ENCODE results near the gene CCDC88C. TPM values are rescaled to one million over a fixed set of nuclear protein-coding genes. Genes with fewer than 3 reads are reported as not detected.

Gene CCDC88C
- total RNA-seq, 2 donors from 2014 or later: 32.5 to 54.4 TPM

DNA sequence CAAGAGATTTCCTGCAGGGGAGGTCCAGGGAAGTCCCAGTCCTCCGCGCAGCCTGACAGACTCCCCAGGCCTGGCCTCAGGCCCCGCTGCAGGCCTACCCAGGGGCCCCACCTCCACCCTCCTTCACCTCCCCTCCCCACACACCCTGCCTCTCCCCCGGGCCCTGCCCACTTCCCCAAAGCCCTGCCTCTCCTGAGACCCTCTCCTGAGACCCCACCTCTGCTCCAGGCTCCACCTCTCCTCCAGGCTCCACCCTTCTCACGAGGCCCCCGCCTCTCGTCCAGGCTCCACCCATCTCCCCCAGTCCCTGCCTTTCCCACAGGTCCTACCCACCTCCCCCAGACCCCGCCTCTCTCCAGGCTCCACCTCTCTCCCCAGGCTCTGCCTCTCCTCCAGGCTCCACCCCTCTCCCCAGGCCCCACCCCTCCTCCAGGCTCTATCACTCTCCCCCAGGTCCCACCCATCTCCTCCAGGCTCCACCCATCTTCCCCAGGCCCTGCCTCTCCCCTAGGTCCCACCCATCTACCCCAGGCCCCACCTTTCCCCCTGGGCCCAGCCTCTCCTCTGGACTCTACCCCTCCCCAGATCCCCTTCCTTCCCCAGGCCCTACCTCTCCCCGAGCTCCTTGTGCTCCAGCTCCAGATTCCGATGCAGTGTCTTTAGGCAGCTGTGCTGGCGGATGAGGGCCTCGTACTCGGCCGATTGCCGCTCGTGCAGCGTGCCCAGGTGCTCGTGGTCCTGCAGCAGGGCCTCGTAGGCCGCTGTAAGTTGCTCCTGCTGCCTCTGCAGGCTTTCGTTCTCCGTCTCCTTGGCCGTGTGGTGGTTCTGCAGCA, 114.3 kb downstream of the CCDC88C start:
- intact Hi-C loops (cut with DNase I): no loop called here
- DNase-seq (ENCODE audit: low spot score): no peak

DNA sequence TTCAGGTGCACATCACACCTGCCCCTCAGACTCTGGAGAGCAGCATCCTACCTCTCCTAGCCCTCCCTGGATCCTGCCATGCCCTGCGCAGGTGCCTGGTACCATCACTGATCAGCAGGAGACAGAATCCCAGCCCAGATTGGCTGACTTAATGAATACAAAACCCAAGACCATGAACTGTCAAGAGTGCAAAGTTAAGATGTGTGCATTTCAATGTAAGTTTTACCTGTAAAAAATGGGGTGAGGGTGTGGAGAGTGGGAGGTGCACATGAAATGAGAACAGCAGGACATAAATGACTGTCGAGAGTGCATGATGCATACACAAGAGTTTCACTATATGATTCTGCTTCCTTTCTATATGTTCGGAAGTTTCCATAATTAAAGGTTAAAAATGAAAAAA, 115.2 kb downstream of the CCDC88C start:
- no peaks in the 10 kb centered on the region for H3K36me3 ChIP-seq
- 97% methylated on average over 3 of the region's 3 CpGs for WGBS
- intact Hi-C loops (cut with DNase I): no loop called here

More for the DNA sequence above, 114.3 kb downstream of the CCDC88C start:
- Histone ChIP-seq H3K9me3 (no peaks in the 10 kb centered on the region), H3K27ac (no peak overlapping the region), H3K4me3 (no peak overlapping the region), H3K36me3 (no peaks in the 10 kb centered on the region), H3K4me1 (replicated peaks) (no peaks in the 10 kb centered on the region), H3K27me3 (replicated peaks; ENCODE audit: insufficient read depth) (no peaks in the 10 kb centered on the region)
- no peak for TF ChIP-seq POLR2A (IDR thresholded peaks at IDR 0.05)
- TF ChIP-seq, protein P1, sequence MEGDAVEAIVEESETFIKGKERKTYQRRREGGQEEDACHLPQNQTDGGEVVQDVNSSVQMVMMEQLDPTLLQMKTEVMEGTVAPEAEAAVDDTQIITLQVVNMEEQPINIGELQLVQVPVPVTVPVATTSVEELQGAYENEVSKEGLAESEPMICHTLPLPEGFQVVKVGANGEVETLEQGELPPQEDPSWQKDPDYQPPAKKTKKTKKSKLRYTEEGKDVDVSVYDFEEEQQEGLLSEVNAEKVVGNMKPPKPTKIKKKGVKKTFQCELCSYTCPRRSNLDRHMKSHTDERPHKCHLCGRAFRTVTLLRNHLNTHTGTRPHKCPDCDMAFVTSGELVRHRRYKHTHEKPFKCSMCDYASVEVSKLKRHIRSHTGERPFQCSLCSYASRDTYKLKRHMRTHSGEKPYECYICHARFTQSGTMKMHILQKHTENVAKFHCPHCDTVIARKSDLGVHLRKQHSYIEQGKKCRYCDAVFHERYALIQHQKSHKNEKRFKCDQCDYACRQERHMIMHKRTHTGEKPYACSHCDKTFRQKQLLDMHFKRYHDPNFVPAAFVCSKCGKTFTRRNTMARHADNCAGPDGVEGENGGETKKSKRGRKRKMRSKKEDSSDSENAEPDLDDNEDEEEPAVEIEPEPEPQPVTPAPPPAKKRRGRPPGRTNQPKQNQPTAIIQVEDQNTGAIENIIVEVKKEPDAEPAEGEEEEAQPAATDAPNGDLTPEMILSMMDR (IDR thresholded peaks at IDR 0.05): no peak
- WGBS: 77% methylated on average over 23 of the region's 23 CpGs

GRCh38 chr14:91300957-91301356, 116.7 kb downstream of the CCDC88C start:
- TF ChIP-seq POLR2A (IDR thresholded peaks at IDR 0.05): no peak
- TF ChIP-seq POLR2AphosphoS5 (IDR thresholded peaks at IDR 0.05): no peak
- TF ChIP-seq, protein P1 (IDR thresholded peaks at IDR 0.05): no peak
- intact Hi-C loops (cut with DNase I): no loop called here

More for the DNA sequence above, 115.2 kb downstream of the CCDC88C start:
- Histone ChIP-seq H3K4me1 (replicated peaks) (no peaks in the 10 kb centered on the region), H3K4me3 (no peak overlapping the region), H3K27me3 (replicated peaks; ENCODE audit: insufficient read depth) (no peaks in the 10 kb centered on the region), H3K9me3 (no peaks in the 10 kb centered on the region), H3K27ac (no peak overlapping the region)
- TF ChIP-seq, protein P1 (IDR thresholded peaks at IDR 0.05): no peak
- TF ChIP-seq POLR2AphosphoS5 (IDR thresholded peaks at IDR 0.05) (no peak), POLR2A (IDR thresholded peaks at IDR 0.05) (no peak)
- DNase-seq (ENCODE audit: low spot score): no peak

GRCh38 chr14:91300283-91300895, 117.2 kb downstream of the CCDC88C start:
- no peaks in the 10 kb centered on the region for H3K36me3 ChIP-seq
- no peaks in the 10 kb centered on the region for H3K9me3 ChIP-seq
- H3K4me1 ChIP-seq (replicated peaks): no peaks in the 10 kb centered on the region
- intact Hi-C loops (cut with DNase I): no loop called here
- TF ChIP-seq, protein P1 (IDR thresholded peaks at IDR 0.05): no peak
- 75% methylated on average over 10 of the region's 10 CpGs for WGBS
- H3K4me3 ChIP-seq: no peak overlapping the region
- no peaks in the 10 kb centered on the region for H3K27me3 ChIP-seq (replicated peaks; ENCODE audit: insufficient read depth)
- H3K27ac ChIP-seq: no peak overlapping the region
- DNase-seq (ENCODE audit: low spot score): no peak

More at GRCh38 chr14:91300957-91301356, 116.7 kb downstream of the CCDC88C start:
- no peaks in the 10 kb centered on the region for H3K27me3 ChIP-seq (replicated peaks; ENCODE audit: insufficient read depth)
- no peaks in the 10 kb centered on the region for H3K9me3 ChIP-seq
- H3K4me1 ChIP-seq (replicated peaks): no peaks in the 10 kb centered on the region
- no peak overlapping the region for H3K4me3 ChIP-seq
- 82% methylated on average over 4 of the region's 4 CpGs for WGBS
- DNase-seq (ENCODE audit: low spot score): no peak
- no peaks in the 10 kb centered on the region for H3K36me3 ChIP-seq
- H3K27ac ChIP-seq: no peak overlapping the region

Measured in prostate gland (tissue), 2 donors.